GM13976 (cell line): ENCODE results near the gene RIT1.
"Not testable (repeated sequence)": the region's sequence is repeated elsewhere in the genome, so short reads cannot be mapped to it uniquely, and the experiment has no call there.

Experiments
- DNase-seq: peaks from one replicate; pipeline ENCODE4 v3.0.0; 2012; ENCODE audit warnings: low spot score
- in situ Hi-C: fragments of 300-500 bp; cut with MboI; formaldehyde crosslinking; loops from one replicate; pipeline ENCODE4 v1.12.0; 2022; ENCODE audit warnings: low sequenced_read_pairs, mixed read lengths, inconsistent platforms; ENCODE audit not compliant: unreplicated experiment
- TF ChIP-seq, protein P1 (sequence below): IDR thresholded peaks from 2 replicates; pipeline ENCODE4 v1.5.1; 2012; ENCODE audit warnings: borderline replicate concordance, mild to moderate bottlenecking; ENCODE audit not compliant: insufficient read depth; ENCODE audit errors: extremely low read depth, missing control alignments, control extremely low read depth

The RIT1 gene

DNA sequence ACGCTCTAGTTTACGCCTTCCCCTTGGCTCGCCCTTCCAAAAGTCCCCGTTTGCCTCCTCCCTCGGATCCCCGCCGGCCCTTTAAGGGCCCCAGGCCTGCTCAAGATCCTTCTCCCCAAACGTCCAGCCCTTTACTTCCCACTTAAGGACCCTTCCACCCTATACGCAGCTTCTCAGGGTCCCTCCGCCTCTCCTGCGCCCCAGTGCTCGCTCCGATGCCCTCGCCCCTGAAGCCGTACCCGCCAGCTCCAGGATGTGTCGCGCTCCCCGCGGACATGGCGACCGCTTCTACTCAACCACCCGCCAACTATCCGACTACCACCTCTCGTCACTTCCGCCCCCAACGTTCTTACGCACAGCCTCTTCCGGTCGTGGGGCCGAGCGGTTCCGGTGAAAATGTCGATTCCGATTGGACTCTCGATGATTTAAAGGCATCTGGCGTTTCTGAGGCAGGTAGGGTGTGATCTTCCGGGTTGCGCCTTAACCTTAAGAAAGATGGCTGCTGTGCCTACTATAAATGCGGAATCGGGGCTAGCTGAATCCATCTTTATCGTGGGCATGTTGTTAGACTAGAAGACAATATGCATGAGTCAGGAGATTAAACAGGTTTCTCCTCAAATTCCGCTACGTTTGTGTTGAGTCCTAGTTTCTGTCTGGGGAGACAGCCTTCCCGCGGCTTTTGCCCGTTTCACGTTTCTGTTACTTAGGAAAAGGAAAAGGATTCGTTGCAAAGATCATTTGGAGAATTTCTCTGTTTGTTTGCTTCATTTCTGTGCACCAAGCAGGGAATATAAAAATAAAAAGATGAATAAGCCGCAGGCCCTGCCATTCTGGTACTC is 23.2 kb upstream of the RIT1 start, which contains the start of gene KHDC4:
TSS of gene KHDC4 (minus strand) at position 317 of the 839 bp plus-strand sequence. CDS start at position 277, 40 bp downstream.
- in situ Hi-C loops, result no loop called here
- TF ChIP-seq, protein P1, sequence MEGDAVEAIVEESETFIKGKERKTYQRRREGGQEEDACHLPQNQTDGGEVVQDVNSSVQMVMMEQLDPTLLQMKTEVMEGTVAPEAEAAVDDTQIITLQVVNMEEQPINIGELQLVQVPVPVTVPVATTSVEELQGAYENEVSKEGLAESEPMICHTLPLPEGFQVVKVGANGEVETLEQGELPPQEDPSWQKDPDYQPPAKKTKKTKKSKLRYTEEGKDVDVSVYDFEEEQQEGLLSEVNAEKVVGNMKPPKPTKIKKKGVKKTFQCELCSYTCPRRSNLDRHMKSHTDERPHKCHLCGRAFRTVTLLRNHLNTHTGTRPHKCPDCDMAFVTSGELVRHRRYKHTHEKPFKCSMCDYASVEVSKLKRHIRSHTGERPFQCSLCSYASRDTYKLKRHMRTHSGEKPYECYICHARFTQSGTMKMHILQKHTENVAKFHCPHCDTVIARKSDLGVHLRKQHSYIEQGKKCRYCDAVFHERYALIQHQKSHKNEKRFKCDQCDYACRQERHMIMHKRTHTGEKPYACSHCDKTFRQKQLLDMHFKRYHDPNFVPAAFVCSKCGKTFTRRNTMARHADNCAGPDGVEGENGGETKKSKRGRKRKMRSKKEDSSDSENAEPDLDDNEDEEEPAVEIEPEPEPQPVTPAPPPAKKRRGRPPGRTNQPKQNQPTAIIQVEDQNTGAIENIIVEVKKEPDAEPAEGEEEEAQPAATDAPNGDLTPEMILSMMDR, result no peak
- peak; percentile 95 for DNase-seq

DNA sequence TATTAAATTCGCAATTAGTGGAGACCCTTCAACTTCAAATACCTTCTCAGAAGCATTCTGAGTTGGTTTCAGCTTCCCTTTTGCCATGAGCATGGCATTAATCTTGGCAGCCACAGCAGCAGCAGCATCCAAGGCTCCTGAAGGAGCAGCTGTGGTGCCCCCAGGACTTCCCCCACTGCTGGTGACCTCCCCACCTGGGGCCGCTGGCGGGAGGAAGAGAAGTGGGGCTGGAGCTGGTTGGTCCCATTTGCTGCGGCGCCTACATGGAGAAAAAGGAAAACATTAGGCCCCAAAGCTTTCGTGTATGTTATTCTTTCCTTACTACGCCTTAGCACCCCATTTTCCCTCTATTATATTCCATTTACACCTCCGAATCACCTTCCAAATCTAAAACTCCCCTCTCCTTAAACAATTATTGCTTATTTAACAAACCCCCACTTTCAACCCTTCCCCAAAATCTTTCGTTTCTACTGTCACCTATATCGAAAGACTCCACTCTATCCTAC is 22.5 kb upstream of the RIT1 start:
- no peak for DNase-seq
- TF ChIP-seq, protein P1, result no peak
- in situ Hi-C loops, result no loop called here

DNA sequence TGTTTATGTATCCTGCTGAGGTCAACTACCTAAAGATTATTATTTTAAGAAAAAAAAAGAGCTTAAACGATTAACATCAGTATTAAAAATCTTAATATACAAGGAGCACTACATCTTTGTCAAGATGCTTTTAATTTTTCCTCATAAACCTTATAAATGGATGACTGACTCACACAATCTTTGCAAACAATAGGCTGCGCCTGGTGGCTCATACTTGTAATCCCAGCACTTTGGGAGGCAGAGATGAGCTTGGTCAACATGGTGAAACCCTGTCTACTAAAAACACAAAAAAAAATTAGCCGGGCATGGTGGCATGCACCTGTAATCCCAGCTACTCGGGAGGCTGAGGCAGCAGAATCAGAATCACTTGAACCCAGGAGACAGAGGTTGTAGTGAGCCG is 21.3 kb upstream of the RIT1 start:
- DNase-seq, result no peak
- TF ChIP-seq, protein P1, result no peak
- in situ Hi-C loops, result no loop called here

DNA sequence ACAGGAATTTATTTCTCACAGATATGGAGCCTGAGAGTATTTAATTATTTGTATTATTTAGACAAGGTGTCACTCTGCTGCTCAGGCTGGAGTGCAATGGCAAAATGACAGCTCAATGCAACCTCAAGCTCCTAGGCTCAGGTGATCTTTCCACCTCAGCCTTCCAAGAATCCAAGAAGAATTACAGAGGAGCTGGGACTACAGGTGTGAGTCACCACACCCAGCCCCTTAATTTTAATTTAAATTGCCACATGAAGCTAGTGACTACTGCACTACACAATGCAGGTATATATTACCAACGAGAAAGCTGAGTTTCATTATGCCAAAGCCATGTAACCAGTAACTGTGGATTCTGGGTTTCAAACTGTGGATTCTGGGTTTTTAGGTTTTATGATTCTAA is 20.9 kb upstream of the RIT1 start:
- in situ Hi-C loops, result no loop called here
- no peak for DNase-seq
- TF ChIP-seq, protein P1, result no peak

DNA sequence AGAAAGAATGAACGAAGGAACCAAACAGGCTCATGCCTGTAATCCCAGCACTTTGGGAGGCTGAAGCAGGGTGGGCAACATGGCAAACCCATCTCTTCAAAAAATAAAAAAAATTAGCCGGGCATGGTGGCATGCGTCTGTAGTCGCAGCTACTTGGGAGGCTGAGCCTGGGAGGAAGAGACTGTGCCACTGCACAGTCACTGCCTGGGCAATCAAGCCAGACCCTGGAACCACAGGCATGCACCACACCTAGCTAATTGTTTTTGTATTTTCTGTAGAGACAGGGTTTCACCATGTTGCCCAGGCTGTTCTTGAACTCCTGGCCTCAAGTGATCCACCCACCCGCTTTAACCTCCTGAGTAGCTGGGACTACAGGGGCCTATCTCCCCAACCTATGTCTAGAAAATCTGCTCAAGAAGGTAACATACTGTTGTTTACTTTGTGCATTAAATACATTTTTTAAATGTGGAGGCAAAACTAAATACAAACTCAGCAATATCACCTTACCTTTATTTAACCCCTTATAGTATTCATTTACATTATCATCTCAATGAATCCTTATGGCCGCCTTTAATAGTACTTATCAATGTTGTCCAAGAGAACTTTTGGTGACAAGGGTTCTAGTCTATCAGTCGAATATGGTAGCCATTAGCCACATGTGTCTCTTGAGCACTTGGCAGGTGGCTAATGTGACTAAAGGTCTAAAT is 20.3 kb upstream of the RIT1 start:
- in situ Hi-C loops, result no loop called here
- DNase-seq, result no peak
- TF ChIP-seq, protein P1, result no peak

DNA sequence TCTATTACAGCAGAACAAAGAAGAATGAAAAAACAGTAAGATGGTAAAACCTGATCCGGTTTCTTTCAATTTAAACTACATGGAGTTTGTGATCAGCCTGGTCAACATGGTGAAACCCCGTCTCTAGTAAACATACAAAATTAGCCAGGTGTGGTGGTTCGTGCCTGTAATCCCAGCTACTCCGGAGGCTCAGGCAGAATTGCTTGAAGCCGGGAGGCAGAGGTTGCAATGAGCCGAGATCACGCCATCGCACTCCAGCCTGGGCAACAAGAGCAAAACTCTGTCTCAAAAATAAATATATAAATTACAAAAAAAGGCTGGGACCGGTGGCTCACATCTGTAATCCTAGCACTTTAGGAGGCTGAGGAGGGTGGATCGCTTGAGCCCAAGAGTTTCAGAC is 19.6 kb upstream of the RIT1 start:
- not testable (repeated sequence) for DNase-seq

DNA sequence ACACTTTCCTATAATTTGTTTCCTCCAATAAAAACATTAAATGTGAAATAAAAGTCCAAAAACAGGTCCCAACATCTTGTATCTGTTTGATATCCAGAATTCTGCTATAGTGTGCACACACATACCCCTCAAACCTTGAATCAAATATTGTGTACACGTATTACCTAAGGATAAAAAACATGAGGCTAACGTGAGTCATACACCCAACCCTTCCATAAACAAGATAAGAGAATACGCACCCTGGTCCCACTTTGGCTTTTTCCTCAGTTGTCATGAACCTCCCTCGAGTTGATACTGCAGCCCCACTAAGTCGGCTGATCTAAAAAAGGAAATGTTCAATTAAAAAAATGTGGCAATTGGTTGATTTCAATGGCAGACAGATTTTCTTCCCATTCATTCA is 17.9 kb upstream of the RIT1 start:
- in situ Hi-C loops, result no loop called here
- DNase-seq, result no peak
- TF ChIP-seq, protein P1, result no peak

More for the DNA sequence above, 19.6 kb upstream of the RIT1 start:
- in situ Hi-C loops, result not testable (repeated sequence)
